GM12891 (cell line): ENCODE data around the gene TIMM23B. TPM values are rescaled to one million over a fixed set of nuclear protein-coding genes. Genes with fewer than 3 reads are reported as not detected.
"Not testable (repeated sequence)": the region's sequence is repeated elsewhere in the genome, so short reads cannot be mapped to it uniquely, and the experiment has no call there.

Experiments
- DNase-seq: peaks from one replicate; pipeline ENCODE4 v3.0.0; 2011; ENCODE audit warnings: low spot score; ENCODE audit not compliant: insufficient read length
- FAIRE-seq: peaks from 2 replicates; lab custom pipeline; 2011; peaks lifted over from hg19 to GRCh38; lab: Jason Lieb, UNC
- POLR2A ChIP-seq: IDR thresholded peaks from 2 replicates; pipeline ENCODE4 v1.6.1; 2011; ENCODE audit warnings: low read depth, low read length, control low read depth
- POLR2AphosphoS5 ChIP-seq: IDR thresholded peaks from 2 replicates; pipeline ENCODE4 v1.6.1; 2011; ENCODE audit warnings: low read depth, low read length, control low read depth
- SPI1 ChIP-seq: IDR thresholded peaks from 2 replicates; pipeline ENCODE4 v1.6.1; 2011; ENCODE audit warnings: low read depth, low read length, control low read depth
- TAF1 ChIP-seq: IDR thresholded peaks from 2 replicates; pipeline ENCODE4 v1.6.1; 2011; ENCODE audit warnings: low read depth, low read length, control low read depth
- polyA plus RNA-seq: library from polyadenylated mRNA; unstranded; fragments of >200 nt; gene quantifications from one replicate; pipeline ENCODE4 v1.2.1, GENCODE V29; 2012; ENCODE audit warnings: low read depth, missing spikeins, inconsistent platforms; ENCODE audit not compliant: missing spikeins

The TIMM23B gene, protein sequence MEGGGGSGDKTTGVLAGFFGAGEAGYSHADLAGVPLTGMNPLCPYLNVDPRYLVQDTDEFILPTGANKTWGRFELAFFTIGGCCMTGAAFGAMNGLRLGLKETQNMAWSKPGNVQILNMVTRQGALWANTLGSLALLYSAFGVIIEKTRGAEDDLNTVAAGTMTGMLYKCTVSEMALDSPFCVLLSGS
- 12.1 TPM for polyA plus RNA-seq

DNA sequence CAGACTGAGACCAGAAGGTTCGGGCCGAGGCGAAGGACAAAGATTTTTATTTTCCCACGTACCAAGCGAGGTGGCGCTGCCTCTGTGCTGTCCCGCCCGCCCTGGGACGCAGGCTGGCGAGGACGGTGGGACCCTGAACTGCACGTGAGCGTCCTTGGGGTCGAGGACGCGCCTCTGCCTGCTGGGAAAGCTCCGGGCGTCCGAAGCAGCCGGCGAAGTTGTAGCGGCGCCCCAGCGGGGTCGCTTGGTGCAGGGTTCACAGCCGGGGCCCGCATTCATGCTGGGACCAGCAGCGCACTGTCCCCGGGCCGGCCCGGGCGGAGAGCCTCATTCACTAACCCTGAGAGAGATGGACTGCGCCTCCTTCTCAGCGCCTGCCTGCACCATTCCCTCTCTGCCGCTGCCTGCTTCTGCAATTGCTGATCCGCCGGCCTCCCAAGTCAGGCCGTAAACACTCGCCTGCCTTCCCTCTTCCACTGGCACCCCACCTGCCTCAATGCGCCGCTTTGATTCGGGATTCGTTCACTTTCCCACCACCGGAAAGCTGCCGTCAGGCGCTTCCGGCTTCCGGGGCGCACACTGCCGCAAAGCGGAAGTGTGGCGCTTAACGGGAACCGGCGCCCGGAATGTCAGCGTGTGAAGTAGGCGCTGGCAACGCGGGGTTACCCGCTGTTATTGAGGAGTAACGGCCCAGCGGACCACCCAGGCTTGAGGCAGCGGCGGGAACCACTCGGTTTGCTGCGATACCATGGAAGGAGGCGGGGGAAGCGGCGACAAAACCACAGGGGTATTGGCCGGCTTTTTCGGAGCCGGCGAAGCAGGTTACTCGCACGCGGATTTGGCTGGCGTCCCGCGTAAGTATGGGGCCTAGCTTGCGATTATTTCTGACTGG, at the start of gene TIMM23B, which contains the start of gene PARG:
Gene TIMM23B (plus strand): TSS at position 607 of the 892 bp plus-strand sequence. CDS start 142 bp downstream, at position 749.
Gene PARG (minus strand): TSS at position 581 of the 892 bp plus-strand sequence. CDS start 302 bp downstream, at position 279.
- TF ChIP-seq SPI1 (peak; percentile 62), POLR2A (peak; percentile 70), POLR2AphosphoS5 (peak; percentile 51), TAF1 (peak; percentile 72)
- FAIRE-seq (peak; percentile 90), DNase-seq (peak; percentile 21)

DNA sequence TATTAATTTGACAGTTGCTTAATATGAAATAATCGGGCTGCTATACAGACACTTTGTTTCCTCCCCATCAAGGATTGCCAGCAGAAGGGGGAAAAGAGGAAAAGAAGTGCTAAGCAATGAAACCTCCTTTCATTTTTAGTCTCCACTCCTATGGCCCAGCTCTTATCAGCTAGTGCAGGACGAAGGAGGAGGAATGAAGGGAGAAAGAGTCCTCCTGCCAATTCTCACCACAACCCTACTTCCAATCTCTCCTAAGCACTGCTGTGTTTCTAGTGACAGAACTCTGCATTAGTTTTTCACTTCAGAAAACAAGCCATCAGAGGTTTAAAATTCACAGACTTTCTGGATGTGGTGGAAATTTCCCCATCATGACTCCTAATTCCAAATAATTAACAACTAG, 41.9 kb upstream of the TIMM23B start:
- not testable (repeated sequence) for FAIRE-seq

DNA sequence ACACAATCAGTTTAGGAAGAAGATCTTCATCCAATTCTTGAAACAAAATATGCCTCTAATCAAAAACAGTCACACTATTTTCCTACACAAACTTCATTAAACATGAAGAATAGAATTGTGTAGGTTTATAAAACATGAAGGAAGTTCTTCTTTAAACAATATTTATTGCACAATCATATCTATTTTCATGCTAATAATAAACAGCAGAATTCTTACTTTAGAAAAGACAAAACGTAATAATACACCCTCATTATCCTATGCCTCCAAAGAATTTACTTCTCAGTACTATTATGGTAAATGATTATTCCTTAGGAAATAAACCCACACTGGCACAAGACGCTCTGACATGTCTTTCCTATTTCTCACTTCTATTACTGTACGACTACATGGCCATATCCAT, 41.4 kb upstream of the TIMM23B start:
- not testable (repeated sequence) for FAIRE-seq, DNase-seq

More for the DNA sequence above, 41.9 kb upstream of the TIMM23B start:
- not testable (repeated sequence) for DNase-seq

DNA sequence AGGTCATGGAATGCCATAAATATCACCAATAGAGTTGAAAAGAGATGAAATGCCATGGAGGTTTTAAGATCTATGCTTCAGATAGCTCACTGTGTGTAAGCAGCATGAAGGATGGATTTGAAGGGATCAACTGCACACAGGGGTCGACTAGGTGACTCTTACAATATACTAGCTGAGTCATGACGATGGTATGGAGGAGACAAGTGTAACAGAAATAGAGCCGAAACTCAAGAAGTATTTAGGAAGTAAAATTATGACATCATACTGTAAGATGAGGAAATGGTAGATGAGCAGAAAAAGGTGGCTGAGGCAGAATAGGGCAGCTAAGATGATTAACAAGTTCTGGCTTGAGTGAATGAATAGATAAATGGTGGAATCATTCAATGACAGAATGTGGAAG, 38.0 kb upstream of the TIMM23B start:
- DNase-seq, FAIRE-seq: not testable (repeated sequence)

DNA sequence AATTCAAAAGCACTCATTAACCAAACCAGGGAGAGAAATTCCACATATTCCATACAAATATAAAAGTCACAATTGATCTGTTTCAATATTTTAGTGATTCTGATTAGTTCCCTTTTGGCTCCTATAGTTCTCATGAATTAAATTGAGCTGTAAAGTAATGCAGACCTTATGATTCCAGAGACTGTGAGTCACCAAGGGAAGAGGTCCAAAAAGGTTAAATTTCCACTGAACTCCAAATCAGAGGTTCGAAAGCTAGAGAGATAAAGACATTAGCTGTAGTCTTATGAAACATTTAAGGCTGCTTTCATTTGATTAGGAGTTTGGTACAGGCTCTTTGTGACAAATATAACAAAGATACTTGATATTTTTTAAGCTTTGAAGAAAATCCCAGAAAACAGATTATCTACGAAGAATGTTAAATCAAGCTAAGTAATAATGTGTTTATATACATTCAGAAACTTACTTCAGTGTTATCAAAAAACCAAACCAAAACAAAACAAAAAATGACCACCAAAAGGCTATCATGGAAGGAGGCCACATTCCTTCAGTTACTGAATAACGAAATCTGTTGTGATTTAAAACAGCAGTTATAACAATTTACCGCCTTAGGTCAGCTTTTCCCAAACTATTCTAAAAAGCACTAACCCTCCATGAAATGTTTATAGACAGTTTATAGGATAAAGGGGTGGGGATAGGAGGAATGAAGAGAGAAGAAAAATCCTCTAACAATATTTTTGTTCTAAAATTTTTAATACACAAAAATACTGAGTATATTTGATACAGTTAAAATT, 33.4 kb upstream of the TIMM23B start:
- not testable (repeated sequence) for FAIRE-seq

DNA sequence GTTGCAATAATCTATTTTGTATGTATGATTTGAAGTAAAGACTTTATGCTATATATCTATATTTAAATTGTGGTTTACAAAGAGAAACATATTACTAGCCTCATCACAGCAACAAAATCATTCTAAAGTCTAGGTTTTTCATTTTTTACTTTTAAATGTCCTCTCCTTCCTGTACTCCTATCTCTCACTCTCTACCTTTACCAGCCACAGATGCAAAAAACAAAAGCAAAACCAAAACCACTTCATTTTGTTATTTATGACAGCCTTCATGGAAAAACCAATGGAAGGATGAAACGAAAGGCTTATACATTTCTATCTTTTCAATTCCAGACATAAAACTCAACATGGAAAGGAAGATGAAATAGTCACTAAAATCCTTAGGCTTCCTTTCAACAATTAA, 31.6 kb upstream of the TIMM23B start:
- not testable (repeated sequence) for DNase-seq, FAIRE-seq

More for the DNA sequence above, 33.4 kb upstream of the TIMM23B start:
- not testable (repeated sequence) for DNase-seq

DNA sequence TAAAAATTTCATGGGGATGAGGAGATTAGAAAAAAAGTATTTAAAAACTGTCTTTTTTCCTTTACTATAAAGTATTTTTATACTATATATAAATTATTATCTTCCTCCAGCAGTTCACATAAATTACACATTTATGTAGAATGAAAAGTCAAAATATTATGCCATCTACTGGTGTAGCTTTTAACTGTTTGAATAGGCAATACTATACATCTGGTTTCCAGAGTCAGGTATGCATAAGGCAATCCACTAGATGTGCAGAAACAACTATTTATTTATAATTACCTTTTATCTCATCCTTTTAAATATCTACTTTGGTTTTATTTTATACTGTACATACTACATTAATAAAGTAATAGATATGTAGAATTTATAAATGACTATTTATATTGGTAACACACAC, 25.4 kb upstream of the TIMM23B start:
- DNase-seq, FAIRE-seq: not testable (repeated sequence)

DNA sequence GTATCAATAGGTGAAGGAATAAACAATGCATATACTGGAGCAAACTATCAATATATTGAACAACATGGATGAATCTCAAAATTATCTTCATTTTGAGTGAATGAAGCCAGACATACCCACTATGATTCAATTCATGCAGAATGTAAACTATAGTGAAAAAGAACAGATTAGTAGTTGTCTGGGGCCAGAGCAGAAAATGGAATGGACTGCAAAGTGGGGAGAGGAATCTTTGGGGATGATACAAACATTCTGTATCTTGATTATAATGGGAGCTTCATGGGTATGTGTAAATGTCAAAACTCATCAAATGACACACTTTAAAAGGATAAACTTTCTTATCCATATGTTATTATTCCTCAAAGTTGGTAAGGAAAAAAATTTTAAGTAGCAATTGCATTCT, 23.9 kb upstream of the TIMM23B start:
- not testable (repeated sequence) for FAIRE-seq, DNase-seq

DNA sequence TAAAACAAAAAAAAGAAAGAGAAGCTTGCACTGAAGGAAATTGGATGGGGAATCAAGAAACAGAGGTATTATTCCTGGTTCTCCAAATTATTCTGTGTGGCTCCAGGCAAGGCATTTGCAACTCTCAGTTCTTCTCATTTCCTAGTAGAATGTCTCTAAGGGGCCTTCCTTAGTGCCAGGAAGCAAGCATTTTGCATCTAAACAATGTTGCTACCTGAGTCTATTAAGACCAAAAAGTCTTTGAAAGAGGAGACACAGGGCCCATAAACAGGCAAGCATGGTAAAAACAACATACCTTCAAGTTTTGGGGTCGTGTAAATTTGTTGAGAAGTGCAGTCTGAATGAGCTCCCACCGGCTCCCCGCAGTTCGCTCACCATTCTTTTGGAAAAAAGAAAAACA, 19.8 kb upstream of the TIMM23B start:
- not testable (repeated sequence) for FAIRE-seq, DNase-seq

DNA sequence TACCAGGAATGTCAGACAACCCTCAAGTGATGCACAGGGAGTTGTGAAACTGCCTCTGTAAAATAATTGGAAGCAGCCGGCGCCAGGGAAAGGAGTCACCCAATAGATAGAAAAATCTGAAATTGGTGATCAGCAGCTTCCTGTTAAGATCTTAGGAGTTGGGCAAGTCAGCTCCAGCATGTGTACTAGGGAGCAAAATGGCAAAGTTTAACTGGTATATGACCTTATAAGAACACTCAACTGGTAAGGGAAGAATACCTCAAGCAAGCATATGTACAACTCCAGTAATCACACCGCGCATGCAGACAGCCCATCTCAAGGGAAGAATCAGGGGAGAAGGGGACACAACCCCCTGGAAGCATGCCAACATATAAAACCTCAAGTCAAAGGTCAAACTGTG, 18.3 kb upstream of the TIMM23B start:
- DNase-seq, FAIRE-seq: not testable (repeated sequence)

DNA sequence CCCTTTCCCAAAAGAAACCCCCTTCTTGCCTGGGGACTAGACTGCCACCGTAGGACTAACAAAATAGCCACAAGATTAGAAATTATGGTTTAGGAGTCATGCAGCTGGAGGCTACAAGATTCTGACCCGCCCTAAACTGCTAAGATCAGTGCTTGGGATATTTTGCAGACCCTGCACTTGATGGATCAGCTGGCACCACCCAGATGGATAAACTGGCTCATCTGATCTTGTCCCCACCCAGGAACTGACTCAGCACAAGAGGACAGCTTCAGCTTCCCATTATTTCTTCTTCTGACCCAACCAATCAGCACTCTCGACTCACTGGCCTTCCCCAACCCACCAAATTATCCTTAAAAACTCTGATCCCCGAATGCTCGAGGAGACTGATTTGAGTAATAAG, 10.6 kb upstream of the TIMM23B start:
- not testable (repeated sequence) for FAIRE-seq, DNase-seq

DNA sequence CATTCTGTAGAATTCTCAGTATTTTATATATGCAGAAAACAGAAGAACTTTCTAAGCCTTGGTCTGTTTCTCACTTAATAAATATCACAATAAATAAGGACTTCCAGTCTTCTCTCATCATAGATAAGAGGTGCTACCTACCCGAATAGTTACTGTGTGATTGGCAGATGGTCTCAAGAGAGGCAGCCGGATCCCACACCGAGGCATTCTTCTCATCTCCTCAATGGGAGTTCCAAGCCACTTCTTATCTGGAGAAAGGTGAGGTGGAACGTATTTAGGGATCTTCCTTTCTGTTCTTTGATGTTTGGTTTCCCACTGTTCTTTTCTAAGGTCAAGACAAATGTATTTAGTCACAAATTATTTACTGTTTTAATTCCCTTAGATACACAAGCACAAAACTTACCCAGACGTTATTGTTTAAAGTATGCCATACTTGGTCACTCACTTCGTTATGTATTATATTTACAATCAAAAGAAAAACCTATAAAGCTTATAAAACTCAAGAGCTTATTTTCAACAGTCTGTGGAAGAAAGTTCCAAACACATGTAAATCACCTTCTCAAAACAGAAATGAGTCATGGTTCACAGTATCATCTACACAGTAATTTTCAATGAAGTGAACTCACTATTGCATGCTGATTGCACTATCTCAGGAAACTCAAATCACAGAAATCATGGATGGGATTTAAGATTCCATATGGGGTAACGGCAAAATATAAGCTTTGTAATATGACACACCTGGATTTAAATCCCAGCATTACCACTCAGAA, 9.7 kb upstream of the TIMM23B start:
- FAIRE-seq, DNase-seq: not testable (repeated sequence)

DNA sequence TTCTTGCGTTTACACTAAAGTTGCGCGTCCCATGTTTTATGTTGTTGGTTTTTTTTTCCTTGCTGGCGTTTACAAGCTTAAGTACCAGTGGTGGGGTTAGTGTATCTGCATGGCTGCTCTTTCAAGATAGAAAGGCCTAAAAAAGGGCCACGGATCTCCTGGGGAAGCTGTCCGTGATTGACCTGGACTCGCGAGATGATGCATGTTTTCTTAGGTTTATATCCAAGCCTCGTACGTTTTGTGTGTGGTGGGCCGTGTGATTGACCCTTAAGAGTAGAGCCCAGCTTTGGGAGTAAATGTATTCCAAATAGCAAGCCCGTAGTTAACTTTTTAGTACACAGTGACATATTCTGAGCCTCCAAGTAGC, 469 bp downstream of the TIMM23B start:
- DNase-seq, FAIRE-seq: not testable (repeated sequence)

DNA sequence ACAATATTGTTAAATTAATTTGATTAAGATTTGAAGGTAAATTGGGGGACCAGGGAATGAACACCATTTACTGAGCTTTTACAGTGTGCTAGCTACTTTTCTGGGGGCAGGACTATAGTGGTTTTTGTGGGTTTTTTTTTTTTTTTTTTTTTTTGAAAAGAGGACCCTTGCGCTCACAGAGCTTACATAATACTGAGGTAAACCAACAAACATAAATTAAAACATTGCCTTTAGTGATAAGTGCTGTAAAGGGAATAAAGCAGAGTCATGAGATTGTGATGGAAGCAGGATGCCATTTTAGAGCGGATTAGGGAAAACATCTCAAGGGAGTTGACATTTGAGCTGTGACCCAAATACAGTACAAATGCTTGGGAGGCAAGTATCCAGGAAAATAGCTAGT, 1.8 kb downstream of the TIMM23B start:
- DNase-seq, FAIRE-seq: not testable (repeated sequence)

DNA sequence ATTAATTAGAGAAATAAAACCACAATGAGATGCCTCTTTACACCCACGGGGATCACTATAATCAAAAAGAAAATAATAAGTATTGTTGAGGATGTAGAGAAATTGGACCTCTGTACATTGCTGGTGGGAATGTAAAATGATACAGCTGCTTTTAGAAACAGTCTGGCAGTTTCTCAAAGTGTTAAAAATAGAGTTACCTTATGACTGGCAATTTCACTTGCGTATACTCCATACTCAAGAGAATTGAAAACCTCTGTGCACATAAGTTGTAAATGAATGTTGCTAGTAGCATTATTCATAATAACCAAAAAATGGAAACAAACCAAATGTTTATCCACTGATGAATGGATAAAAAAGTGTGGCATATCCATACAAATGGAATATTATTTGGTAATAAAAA, 6.3 kb downstream of the TIMM23B start:
- DNase-seq, result not testable (repeated sequence)
- FAIRE-seq, result peak; percentile 58

DNA sequence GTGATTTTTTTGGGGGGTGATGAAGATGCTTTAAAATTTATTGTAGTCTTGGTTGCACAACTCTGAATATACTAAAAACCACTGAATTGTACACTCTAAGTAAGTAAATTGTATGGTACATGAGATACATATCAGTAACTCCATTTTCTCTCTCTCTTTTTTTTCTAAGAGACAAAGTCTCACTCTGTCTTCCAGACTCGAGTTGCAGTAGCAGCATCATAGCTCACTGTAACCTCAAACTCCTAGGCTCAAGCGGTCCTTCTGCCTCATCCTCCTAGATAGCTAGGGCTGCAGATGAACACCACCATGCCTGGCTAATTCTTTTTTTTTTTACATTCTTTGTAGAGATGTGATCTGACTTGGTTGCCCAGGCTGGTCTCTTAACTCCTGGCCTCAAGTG, 6.9 kb downstream of the TIMM23B start:
- FAIRE-seq, DNase-seq: not testable (repeated sequence)

DNA sequence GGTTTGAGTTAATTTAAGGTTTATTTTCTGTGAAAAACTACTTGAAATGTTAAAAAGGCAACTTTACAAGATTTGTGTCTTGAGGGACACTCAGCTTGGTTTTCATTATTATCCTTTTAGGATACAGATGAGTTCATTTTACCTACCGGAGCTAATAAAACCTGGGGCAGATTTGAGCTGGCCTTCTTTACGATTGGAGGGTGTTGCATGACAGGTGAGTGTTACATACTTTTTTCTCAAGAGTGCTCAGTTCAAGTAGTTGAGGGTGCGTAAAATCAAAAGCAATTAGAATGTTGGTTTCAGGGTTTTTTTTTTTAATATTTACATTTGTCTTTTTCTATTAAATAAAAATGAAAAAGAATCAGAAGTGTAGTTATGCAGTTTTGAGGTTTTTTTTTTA, 10.2 kb downstream of the TIMM23B start:
- DNase-seq, FAIRE-seq: not testable (repeated sequence)

DNA sequence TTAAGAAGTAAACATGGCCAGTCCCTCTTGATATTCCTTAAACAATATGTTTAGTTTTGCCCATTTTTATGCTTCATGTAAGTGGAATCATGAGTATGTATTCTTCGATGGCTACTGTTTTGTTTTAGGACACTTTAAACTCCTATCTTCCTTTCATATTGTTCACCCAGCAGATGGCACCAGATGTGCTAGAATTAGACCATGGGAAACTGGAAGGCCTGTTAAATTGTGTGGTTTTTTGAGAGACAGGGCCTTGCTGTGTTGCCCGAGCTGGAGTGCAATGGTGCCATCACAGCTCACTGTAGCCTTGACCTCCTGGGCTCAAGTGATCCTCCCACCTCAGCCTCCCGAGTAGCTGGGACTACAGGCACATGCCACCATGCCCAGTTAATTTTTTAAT, 11.3 kb downstream of the TIMM23B start:
- peak; percentile 85 for FAIRE-seq
- DNase-seq, result not testable (repeated sequence)
